Activated CD4-positive, alpha-beta T cell treated with anti-CD3 and anti-CD28 coated beads, Interleukin-2, amount 50 U/mL, for 4 hours (primary cell): ENCODE results near the gene MRTFA.
A peak's percentile ranks its signal among the peaks of the same experiment; 100 is the strongest.
"Not testable (repeated sequence)": the region's sequence is repeated elsewhere in the genome, so short reads cannot be mapped to it uniquely, and the experiment has no call there.

Source experiments
- DNase-seq, 2 experiments: peaks; one replicate each; pipeline ENCODE4 v3.0.0-alpha.2; 2020

The MRTFA gene

DNA sequence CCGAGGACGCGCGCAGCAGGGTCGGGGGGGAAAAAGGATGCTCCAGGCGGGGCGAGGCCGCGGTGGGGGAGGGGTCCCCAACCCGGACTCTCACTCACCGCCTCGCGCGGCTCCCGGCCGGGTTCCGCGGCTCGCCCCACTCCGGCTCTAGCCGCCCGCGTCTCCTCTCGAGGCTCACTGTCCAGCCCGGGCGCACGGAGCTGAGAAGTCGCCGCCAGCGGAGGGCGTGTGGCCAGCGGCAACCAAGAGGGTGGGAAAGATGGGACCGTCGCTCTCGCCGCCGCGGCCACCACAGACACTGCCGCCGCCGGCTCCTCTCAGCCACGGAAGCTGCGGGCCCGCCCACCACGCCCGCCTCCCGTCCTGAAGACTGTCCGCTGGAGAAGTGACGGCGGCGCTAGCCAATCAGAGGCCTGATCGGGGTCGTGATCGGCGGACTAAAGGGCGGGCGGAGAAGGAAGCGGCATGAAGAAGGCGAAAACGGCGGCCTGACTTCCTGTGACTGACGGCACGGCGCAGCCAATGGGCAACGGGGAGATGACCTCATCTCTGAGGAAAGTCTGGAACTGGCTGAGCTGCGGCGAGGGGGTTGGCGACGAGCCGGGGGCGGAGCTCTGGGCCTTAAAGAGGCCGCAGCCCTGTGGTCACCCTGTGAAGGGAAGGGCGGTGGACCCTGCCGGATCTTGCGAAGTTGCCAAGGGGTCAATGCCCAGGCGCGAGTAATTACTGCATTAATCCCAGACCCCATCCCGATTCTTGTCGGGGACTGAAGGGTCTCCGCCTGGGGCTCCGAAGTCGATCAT, at the start of gene MRTFA:
Gene MRTFA, minus strand, starts transcription at position 340 of the 803 bp plus-strand sequence.
- peak; percentile 99 for DNase-seq

DNA sequence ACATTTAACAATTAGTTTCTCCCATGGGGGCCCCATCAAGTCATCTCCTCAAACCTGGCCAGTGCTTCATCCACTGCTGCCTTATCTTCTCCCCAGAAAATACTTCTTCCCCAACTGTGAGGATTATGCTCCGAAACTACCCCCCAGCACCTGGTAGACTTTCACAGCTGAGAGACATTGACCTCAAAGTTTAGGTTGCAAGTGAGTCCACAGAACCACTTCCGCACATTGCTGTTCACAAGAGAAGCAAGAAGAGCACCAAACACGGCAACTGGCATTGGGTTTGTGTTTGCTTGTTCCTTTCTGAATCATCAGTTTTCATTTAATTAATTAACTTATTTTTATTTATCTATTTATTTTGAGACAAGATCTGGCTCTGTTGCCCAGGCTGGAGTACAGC, 48.9 kb upstream of the MRTFA start:
- DNase-seq: no peak

DNA sequence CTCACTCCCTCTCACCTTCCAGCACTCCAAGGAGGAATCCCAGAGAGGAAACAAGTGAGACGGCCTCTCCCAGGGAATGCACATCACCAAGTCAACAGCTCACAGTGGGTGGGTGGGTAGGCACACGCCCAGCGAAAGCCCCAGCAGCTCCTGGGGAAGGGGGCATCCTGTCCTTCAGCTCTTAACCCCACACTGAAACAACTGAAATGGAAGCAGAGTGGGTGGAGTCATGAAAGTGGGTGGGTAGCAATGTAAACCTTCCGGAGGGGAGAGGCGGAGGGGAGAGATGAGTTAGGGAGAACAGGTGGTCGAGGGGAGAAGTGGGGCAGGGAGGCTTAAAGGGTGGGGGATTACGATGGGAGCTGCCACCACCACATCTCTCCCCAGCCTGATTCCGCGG, 48.2 kb upstream of the MRTFA start:
- no peak for DNase-seq

DNA sequence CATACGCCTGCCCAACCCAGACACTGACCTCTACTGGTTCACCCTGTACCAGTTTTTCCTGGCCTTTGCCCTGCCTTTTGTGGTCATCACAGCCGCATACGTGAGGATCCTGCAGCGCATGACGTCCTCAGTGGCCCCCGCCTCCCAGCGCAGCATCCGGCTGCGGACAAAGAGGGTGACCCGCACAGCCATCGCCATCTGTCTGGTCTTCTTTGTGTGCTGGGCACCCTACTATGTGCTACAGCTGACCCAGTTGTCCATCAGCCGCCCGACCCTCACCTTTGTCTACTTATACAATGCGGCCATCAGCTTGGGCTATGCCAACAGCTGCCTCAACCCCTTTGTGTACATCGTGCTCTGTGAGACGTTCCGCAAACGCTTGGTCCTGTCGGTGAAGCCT, 44.9 kb upstream of the MRTFA start:
- no peak for DNase-seq

DNA sequence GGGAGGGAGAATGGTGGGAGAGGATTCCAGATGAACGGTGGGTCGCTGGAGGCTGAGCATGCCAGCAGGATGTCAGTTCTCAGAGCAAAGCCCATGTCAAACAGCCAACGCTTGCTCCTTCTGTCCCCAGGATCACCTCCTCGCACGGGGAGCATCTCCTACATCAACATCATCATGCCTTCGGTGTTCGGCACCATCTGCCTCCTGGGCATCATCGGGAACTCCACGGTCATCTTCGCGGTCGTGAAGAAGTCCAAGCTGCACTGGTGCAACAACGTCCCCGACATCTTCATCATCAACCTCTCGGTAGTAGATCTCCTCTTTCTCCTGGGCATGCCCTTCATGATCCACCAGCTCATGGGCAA, 44.3 kb upstream of the MRTFA start:
- DNase-seq: no peak

DNA sequence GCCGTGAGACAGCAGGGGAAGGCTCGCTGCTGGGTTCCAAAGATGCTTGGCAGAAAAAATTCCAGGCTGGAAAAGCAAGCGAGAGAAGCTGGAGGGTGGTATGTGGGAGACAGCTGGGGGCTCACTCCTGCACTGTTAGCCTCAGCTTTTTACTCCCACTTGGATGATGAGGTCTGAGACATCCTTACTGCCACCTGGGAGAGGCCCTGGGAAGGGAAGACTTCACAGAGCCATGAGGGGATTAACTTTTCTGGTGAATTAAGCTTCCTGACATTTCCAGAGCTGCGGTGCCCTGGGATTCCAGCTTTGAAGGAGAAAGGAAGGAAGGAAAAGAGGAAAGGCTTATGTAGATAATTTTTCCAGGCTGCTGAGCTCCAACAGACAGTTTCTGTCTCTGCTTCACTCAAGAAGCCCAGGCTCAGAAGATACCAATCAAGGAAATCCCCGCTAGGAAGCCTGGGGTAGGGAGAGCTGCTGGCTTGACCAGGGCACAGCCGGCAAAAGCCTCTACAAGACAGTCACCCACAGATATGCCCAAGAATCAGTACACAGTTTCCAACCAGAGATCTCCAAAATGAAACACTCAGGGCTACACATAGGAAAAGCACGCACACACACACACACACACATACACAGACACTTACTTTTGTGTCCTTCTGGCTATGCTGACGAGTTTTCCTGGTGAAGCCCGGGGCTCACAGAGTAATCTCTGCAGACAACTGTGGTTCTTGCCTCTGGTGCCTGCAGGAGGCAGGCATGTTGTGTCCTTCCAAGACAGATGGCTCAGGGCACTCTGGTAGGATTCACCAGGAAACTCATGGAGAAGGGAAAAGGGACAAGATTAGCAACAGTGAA, 43.7 kb upstream of the MRTFA start:
- DNase-seq: no peak

DNA sequence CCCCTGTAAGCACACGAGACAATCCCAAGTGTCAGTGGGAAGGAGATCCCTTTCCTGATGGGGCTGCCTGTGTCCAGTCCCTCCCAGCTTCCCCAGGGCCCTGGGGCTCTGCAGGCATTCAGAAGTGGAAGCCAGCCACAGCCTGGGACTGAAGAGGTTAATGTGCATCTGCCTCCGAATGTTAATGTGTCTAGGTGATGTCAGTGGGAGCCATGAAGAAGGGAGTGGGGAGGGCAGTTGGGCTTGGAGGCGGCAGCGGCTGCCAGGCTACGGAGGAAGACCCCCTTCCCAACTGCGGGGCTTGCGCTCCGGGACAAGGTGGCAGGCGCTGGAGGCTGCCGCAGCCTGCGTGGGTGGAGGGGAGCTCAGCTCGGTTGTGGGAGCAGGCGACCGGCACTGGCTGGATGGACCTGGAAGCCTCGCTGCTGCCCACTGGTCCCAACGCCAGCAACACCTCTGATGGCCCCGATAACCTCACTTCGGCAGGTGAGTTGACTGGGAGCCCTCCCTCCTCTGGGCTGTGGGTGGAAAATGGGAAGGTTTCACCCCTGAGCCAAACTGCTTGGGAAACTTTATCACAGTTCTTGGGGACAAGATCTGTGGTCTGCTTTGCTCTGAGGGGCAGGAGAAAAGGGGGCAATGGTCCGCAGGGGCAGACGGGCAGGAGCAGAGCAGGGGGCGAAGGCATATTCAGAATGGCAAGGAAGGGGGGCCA, 42.9 kb upstream of the MRTFA start, which contains the start of gene MCHR1:
Gene MCHR1, plus strand, starts transcription at position 236 of the 715 bp plus-strand sequence. Its CDS starts 169 bp downstream, at position 405.
- no peak for DNase-seq

DNA sequence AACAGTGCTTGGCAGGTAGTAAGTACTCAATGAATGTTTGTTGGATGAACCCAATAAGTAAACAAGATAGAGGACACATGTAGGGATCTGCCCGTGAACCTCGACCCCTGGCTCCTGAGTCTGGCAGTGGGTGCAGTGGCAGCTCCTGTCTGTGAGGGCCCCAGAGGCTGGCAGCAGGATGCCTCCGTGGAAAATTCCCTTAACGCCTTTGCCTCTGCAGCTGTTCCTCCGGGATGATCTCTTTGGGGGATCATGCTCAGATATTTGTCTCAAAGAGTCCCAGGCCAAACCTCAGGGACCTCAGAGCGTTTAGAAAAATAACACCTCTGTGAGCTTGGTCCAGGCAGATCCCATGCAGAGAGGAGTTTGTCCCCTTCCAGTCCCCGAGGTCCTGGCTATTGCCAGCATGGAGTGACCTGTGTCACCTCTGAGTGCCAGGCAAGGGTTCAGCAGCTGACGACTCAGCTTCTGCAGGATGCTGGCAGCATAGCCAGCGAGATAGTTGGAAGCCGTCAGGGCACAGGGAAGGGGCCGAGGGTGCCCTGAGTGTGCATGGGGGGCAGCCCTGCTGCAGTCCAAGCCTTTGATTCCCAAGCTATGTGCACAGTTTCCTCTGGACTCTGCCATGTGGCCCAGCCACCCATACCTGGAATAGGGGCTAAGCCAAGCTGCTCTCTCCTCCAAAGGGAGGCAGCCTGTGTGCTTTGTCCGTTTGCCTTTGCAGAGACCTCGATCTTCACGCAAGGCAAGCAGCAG, 42.2 kb upstream of the MRTFA start:
- no peak for DNase-seq

DNA sequence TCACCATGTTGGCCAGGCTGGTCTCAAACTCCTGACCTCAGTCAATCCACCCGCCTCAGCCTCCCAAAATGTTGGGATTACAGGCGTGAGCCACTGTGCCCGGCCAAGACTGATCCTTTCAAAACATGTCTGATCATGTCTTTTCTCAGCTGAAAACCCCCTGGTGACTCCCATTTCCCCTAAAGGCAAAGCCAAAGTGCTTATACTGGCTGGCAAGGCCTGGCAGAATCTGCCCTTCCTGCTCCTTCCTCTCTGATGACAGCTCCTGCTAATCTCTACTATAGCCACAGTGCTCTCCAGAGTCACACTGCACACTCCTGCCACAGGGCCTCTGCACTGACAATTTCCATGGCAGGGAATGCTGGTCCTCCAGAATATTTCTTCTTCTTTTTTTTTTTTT, 40.1 kb upstream of the MRTFA start:
- DNase-seq: no peak

DNA sequence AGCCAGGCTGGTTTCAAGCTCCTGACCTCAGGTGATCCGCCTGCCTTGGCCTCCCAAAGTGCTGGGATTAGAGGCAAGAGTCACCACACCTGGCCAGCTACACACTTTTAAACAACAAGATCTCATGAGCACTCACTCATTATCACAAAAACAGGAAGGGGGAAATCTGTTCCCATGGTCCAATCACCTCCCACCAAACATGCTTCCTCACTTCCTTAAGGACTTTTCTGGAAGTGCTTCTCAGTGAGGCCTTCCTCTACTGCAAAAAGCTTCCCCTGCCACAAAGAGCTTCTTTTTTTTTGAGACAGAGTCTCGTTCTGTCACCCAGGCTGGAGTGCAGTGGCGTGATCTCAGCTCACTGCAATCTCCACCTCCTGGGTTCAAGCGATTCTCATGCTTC, 39.6 kb upstream of the MRTFA start:
- not testable (repeated sequence) for DNase-seq

DNA sequence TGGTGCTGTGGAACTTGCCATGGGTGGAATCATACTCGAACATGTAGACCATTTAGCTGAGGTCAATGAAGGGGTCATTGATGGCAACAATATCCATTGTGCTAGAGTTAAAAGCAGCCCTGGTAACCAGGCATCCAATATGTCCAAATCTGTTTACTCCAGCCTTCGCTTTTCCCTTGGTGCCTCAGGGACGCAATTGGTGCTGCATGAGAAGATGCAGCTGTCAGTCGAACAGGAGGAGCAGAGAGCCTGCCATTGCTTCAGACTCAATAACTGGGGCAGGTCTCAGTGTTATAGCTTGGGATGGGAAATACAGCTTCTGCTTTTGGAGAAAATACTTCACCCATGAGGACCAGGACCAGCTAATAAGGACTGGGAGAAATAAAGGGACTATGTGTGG, 37.8 kb upstream of the MRTFA start:
- DNase-seq: no peak

DNA sequence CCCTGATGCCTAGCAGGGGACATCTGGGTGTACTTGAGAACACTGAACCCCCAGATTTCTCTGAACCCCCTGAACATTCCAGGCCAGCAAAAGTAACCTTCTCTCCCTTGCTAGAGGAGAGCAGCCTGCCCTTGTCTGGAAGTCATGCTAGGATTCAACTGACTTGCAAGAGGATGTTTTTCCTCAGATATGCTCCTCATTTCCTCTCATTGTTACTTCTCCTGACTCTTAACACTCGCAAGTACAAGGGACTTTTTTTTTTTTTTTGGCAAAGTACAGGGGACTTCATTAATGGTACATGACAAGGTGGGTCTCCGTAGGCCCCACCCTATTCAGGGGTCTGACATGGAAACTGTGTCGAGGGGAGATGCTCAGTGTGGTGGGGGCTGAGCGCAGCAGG, 36.5 kb upstream of the MRTFA start:
- DNase-seq: no peak

DNA sequence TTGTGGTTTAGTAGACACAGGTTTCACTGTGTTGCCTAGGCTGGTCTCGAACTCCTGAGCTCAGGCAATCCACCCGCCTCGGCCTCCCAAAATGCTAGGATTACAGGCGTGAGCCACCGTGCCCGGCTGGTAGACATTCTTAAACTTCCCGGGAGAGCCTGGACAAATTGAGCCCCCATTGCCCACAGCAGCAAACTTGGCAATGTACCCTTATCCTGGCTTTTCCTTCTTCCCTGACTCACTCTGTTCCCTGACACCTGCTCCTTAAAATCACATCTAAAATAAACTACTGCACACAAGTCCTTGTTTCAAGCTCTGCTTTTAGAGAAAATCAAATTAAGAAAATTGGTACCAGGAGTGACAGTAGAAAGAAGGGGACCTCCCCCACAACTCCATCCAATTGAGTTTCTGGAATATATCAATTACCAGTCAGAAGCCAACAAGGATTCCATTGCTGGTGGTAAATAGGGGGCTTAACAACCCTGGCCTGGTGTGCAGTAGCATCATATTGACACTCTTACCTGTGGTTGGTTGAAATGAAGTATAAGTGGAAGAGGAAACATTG, 35.4 kb upstream of the MRTFA start:
- no peak for DNase-seq

DNA sequence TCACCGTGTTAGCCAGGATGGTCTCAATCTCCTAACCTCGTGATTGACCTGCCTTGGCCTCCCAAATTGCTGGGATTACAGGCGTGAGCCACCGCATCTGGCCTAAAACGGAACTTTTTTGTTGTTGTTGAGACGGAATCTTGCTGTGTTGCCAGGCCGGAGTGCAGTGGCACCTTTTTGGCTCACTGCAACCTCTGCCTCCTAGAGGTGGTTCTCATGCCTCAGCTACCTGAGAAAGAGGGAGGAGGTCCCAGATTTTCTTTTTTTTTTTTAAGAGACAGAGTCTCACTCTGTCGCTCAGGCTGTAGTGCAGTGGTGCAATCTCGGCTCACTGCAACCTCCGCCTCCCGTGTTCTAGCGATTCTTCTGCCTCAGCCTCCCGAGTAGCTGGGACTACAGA, 34.9 kb upstream of the MRTFA start:
- no peak for DNase-seq

DNA sequence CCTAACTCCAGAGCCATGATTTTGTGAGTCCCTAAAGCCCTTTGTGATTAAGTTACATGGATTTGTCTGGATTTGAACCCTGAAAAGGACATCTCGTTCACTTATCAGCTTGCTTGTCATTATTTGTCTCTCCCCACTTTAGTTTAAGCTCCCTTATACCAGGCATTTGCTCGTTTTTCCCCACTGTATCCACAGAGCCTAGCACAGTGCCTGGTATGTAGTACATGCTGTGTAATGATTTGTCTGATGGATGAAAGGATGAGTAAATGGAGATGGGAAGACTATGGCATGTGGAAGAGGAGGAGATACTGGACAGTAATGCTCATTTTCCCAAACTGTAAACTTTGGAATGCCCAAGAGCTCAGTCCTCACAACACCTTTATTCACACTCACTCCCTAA, 33.5 kb upstream of the MRTFA start:
- no peak for DNase-seq

DNA sequence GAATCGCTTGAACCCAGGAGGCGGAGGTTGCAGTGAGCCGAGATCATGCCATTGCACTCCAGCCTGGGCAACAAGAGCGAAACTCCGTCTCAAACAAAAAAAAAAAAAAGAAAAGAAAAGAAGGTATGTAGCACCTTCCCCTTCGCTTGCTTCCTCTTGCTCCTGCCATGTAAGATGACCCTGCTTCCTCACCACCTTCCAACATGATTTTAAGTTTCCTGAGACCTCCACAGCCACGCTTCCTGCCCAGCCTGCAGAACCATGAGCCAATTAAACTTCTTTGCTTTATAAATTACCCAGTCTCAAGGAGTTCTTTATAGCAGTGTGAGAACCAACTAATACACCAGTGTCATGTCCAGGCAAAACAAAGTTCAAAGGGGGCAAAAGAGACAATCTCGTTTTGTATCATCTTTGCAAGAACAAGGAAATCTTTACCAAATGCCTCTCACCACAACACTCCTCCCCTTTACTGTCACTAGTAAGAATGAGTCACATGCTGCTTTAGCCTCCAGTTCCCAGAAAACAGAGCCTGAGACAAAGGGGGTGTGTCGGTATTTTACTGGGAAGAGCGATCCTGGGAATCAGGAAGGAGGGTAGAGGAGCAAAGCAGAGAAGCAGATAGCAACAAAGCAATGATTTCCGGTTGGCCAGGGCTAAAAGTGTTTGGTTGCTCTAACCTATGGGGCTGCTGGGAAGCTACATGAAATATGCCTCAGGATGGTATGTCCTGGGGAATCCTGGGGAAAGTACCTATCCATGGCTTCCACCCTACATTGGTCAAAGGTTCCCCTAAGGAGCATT, 32.3 kb upstream of the MRTFA start:
- DNase-seq: no peak

DNA sequence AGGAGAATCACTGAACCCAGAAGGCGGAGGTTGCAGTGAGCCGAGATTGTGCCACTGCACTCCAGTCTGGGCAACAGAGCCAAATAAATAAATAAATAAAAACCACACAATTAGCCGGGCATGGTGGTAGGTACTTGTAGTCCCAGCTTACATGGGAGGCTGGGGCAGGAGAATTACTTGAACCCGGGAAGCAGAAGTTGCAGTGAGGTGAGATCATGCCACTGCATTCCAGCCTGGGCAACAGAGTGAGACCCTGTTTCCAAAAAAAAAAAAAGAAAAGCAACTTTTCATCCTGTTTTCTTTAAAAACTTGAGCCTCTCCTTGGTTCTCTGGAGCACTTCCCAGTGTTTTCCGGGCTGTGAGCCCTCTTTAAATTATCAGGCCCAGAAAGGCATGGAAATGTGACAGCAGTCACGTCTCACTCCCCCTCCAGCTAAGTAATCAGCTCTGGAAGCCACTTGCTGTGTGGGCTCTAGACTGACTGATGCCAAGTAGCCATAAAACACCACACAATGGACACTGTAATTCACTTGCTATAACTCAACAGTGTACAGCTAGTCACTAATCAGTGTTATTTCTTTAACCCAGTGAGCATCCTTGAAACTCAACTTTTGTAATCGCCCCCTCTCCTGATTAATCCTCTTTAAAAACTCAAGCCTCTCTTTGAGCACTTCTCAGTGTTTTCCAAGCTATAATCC, 29.8 kb upstream of the MRTFA start:
- no peak for DNase-seq

DNA sequence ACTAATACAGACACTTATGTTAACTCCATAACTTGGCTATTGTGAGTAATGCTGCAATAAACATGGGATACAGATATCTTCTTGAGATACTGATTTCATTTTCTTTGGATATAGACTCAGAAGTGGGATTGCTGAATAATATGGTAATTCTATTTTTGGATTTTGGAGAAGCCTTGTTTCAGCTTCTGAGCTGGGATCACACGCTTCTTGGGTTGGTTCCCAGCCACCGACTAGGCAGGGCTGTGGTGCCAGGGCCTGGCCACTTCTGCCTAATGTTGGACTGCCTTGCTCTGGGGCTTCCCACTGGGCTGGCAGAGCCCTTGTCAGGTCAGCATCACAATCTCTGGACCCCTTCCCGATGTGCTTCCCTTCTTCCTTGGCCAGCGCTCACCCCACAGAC, 28.8 kb upstream of the MRTFA start:
- no peak for DNase-seq

DNA sequence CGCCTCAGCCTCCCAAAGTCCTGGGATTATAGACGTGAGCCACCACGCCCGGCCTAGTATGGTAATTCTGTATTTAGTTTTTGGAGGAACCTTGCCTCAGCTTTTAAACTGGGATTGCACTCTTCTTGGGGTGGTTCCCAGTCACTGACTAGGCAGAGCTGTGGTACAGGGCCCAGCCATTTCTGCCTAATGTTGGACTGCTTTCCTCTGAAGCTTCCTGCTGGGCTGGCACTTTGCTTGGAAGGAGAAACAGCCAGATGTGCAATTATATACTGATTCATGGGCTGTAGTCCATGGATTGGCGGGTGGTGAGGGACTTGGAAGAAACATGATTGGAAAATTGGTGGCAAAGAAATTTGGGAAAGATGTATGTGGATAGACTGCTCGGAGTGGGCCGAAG, 25.2 kb upstream of the MRTFA start:
- no peak for DNase-seq

DNA sequence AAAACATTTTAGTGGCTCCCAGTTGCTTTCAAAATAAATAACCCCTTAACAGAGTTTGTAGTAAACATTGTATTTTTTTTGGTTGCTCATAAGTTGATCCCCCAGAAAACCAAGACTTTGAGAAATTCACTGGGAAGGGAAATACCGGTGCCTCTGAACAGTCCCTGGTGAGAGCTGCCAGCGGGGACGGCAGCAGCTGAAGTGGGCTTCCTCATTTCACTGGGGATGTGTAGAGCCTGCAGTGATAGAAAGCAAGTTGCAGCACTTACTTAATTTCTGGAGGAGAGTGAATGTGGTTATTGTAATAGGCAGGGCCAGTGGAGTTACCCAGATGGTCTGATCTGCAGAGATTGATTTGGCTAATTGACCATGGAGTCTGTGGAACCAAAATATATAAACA, 24.2 kb upstream of the MRTFA start:
- no peak for DNase-seq

DNA sequence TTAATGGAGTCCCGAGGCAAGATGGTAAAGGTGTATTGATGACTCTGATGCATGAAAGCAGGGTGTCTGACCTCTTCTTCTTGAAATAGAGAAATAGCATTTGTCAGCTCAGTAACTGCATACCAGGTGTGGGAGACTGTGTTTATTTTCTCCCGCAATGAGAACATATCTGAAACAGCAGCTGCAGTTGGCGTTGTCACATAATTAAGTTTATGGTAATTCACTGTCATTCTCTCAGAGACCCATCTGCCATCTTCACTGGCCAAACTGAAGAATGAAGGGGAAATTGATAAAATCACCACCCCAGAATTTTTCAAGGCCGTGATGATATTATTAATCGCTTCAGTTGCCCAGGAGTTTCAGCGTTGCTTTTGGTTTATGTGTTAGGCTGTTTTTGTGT, 22.6 kb upstream of the MRTFA start:
- no peak for DNase-seq
